ENCODE results near the gene ZNF775.

The ZNF775 gene

GRCh38 chr7:150402671-150403321 lies 23.7 kb downstream of the ZNF775 start:
- no peak for DNase-seq

- DNase-seq: no peak
Measured at GRCh38 chr7:150403376-150404171, 24.4 kb downstream of the ZNF775 start.

- DNase-seq: peak in 1 of 2 donors; percentile 37
Measured at GRCh38 chr7:150404172-150404804, 25.2 kb downstream of the ZNF775 start.

- peak; percentile 48 to 72 for DNase-seq
Measured at GRCh38 chr7:150404805-150405583, 25.9 kb downstream of the ZNF775 start.

GRCh38 chr7:150405584-150406311 lies 26.6 kb downstream of the ZNF775 start:
- no peak for DNase-seq

GRCh38 chr7:150406312-150406566 lies 27.1 kb downstream of the ZNF775 start:
- DNase-seq: no peak

- peak in 1 of 2 donors; percentile 70 for DNase-seq
Measured at GRCh38 chr7:150406567-150407421, 27.7 kb downstream of the ZNF775 start.

- DNase-seq: no peak
Measured at GRCh38 chr7:150407588-150408392, 28.7 kb downstream of the ZNF775 start.

- no peak for DNase-seq
Measured at GRCh38 chr7:150408393-150409299, 29.5 kb downstream of the ZNF775 start.

- DNase-seq: no peak
Measured at GRCh38 chr7:150409300-150410030, 30.3 kb downstream of the ZNF775 start.

- no peak for DNase-seq
Measured at GRCh38 chr7:150410131-150410530, 31.0 kb downstream of the ZNF775 start.

- no peak for DNase-seq
Measured at GRCh38 chr7:150410680-150411346, 31.7 kb downstream of the ZNF775 start.

- no peak for DNase-seq
Measured at GRCh38 chr7:150411606-150412005, 32.5 kb downstream of the ZNF775 start.

- no peak for DNase-seq
Measured at GRCh38 chr7:150412016-150412415, 32.9 kb downstream of the ZNF775 start.

GRCh38 chr7:150412518-150413488 lies 33.7 kb downstream of the ZNF775 start:
- DNase-seq: no peak

- no peak for DNase-seq
Measured at GRCh38 chr7:150413640-150414081, 34.5 kb downstream of the ZNF775 start.
